Activated T-cell treated with anti-CD3 and anti-CD28 coated beads for 4 hours (primary cell): ENCODE data around the gene BNC2.

Experiments used
- DNase-seq: peaks from one replicate; pipeline ENCODE4 v3.0.0-alpha.2; 2020

BNC2 gene

DNA sequence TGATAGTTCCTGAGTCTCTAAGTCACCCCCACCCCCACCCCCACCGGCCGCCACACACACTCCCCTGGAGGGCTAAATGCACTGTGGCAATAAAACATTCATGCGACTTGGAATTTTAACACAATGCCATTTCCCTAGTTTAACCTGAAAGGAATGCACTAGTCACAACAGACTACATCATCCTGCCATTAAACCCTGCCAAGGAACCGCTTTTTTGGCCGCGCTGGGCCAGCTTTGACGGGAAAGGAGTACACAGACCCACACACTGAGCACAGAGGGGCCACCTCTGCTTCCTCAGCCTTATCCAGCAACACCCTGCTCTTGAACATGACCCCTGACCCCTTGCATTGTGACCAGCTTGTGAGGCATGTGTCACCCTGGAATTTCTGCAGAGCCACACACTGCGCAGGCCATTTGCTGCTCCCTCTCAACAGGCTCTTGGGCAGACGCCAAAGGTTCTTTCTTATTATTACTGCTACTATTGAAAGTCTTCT, 165.3 kb downstream of the BNC2 start:
- no peak for DNase-seq

DNA sequence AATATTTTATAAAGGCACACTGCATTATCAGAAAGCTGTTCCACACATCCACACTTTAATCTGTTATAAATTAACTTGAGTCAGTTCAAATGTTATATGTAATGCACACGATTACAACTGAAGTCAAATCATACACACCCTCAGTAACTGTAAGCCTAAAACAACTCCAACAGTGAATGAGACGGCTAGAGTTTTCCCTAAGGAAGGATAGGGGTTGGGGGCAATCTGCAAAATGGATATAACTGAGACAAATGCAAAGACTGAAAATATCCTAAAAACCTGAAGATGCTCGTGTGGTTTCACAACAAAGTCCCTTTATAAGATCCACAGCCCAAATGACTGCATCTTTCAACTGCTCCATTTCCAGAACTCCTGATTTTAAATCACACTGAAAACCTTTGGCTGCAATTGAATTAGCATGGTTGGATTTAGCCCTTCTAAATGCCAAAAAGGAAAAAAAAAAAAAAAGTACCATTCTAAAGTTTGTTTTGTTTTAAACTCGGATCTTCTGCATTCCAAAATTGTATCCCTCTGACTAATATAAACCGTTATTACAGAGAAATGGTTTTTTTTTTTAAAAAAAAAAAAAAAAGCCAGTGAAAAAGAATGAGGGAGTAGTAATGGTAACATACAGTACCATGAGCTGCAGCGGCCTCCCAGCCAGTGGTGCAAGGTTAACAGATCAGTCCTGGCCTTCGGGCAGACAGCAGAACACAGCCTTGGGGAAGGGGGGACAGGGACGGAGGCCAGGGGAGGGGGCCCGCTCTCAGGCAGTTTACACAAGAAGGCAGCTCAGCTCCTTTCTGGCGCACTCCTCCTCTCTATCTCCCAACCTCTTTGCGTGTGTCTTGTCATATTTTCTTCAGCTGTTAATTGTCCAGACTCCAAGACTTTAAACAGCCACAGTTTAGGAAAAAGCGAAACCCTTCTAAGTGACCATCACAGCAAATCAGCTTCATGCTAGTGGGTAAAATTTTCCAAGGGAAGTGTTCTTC, 166.1 kb downstream of the BNC2 start:
- no peak for DNase-seq

DNA sequence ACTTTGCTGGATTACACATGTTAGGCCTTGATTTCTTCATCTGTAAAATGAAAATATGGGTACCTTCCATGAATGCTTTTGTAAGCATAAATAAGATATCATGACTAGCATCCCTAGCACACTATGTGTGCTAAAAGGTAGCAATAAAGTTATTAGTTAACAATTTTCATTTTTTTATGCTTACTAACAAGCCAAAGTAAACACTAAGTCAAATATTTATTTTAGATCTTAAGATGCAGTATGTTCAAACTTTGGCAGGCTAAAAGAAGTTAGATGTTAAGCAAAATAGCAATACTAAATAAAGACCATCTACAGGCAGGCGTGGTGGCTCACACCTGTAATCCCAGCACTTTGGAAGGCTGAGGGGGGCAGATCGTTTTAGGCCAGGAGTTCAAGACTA, 169.1 kb downstream of the BNC2 start:
- DNase-seq = no peak

DNA sequence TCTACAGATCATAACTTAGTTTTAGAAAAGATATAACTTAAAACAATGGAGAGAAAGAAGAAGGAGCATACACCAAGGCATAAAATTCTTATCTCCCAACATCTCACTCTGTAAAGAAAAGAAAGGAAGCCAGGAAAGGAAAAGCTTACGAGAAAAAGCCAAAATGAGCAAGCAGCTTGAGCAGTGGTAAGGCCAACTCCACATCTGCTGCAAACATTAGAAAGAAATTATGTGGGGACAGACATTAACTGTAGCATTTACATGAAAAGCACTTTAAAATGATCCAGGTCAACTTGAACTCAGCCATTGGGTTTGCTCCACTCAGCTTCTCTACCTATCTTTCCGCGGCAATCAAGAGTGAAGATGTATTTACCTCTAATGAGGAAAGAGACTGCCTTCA, 176.9 kb downstream of the BNC2 start:
- DNase-seq = no peak

DNA sequence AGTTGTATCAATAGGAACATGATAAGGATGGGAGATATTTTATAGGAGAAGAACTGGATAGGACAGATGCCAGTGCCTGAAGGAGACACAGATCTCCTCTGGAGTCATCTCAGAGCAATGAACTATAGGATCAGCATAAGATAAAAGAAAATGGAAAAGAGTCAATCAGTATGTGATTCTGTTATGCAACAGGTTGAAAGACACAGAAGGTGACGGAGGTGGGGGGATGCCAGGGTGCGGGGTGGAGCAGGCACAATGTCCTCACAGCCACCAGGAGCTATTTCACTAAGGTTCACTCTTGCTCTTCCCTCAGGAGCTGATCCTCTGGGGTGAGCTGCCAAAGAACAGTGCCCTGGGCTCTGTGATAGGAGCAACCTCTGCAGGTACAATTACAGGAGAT, 179.8 kb downstream of the BNC2 start:
- DNase-seq = no peak

DNA sequence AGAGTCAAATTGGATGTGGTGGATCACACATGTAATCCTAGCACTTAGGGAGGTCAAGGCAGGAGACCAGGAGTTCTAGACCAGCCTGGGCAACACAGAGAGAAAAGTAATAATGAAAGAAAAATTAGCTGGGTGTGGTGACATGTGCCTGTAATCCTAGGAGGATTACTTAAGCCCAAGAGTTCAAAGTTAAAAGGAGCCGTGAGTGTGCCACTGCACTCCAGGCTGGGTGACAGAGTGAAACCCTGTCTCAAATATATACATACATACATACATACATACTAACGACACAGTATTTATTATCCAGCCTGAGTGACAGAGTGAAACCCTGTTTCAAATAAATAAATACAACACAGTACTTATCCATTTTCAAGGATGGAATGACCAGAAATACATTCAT, 180.3 kb downstream of the BNC2 start:
- DNase-seq = no peak

DNA sequence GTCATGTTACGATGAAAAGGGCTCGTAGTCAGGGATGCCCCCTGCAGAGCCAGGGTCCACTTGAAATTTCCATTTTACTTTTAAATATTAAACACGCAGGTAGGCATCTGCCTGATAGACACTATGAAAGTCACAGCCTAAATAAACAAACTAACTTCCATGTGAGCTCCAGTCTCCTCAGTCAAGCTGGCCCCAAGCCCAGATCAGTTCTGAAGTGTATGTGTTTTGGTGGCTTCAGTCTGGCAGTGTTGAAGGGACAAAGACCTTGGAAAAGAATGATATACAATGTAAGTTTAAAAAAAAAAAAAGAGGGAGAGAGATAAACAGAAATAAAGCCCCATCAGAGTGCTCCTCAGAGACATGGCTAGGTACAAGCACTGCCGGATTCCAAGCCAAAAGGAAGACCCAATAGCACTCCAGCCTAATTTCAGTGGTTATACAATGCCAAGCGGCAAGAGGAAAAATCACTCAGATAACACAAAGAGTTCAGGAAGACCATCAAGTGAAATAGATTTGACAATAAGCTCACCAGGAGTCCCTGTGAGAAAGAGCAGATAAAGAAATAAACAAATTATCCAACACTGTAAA, 181.0 kb downstream of the BNC2 start:
- no peak for DNase-seq

DNA sequence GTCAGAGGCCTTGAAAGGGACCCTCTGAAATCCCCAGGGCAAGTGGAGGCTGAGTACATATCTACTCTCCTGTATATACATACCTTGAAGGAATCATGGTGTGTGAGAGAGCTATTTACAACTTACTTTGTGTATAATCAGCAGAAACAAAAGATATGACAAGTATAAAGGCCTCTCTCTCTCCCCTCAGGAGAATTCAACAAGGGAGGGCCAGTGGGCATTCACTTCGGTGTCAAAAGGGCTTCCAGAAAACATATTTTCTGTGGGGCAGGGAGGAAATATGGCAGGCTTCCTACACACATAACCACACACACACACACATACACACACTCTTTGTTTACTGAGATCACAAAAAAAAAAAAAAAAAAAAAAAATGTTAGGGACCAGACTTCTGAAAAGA, 181.7 kb downstream of the BNC2 start:
- no peak for DNase-seq

DNA sequence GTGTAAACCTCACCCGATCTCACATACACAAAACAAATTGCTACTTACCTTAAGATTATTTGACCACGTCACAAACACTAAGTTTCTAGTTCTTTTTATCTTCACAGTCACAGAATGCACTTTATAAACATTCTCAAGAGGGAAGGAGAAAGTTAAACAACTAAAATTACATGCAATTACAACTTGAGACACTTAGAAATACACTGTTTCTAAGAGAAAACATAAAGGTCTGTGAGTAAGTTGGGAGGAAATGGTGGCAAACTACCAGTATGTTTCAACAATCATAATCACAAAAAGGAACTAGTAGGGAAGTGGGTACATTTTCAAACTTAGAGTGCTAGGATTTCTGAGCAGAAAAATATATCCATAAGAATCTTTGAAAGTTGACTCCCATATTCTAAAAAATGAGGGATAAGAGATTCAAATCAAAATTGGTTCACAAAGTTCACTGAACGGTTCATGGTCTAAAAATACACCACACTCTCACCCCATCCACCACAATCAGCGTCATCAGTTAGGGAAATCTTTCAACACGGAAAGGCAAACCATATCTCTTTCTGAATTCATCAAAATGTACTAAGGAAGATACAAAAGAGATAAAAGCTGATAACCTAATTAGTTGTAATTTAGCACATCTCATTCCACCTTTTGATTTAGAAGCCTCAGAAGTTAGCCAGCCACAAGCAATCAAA, 182.6 kb downstream of the BNC2 start:
- DNase-seq = no peak

DNA sequence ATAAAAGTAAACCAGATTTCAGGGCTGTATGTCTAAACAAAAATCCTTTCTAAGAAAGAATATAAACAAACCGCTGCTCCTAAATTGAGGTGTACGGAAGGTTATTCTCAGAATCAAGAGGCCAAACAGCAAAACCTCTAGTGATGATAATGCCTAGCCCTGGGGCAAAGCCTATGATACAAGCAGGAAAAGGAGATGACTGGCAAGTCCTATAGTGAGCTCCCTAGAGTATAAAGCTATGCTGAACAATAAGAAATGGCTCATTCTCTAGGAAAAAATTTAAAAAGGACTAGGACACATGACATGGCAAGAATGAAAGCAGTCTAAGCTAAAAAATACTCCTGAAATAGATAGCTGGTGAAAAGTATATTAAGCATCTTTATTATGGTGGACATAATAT, 187.1 kb downstream of the BNC2 start:
- no peak for DNase-seq

DNA sequence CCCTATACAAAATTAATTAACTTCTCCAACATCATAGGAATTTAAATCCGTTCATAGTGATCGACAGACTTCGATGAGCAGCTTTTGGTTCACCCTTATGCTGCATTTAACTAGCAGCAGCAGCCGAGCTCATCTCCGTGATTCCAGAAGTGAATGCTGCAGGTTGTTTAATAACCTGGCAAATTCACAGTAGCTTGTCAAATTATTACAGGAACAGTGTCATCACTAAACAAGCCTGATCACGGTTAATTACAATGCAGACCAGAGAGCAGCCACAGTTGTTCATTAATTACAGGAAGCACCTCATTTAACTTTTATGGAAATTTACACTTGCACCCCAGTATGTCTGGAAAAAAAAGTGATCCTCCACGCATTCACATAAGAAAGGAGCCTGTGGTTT, 188.2 kb downstream of the BNC2 start:
- DNase-seq = no peak

DNA sequence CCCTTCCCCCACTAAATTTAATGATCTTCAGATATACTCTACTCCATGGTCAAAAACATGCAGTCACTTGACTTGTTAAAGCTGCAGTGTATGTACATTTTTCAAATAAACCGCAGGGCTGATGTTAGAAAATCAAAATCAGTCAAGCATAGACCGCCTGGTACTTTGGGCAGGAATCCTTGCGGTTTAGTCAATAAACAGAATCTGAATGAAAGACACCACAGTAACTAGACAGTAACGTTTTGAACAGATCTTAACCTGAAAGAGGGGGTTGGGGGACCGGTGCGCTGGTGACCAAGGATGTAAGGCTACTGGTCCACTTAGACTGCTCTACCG, 188.8 kb downstream of the BNC2 start:
- DNase-seq = no peak

DNA sequence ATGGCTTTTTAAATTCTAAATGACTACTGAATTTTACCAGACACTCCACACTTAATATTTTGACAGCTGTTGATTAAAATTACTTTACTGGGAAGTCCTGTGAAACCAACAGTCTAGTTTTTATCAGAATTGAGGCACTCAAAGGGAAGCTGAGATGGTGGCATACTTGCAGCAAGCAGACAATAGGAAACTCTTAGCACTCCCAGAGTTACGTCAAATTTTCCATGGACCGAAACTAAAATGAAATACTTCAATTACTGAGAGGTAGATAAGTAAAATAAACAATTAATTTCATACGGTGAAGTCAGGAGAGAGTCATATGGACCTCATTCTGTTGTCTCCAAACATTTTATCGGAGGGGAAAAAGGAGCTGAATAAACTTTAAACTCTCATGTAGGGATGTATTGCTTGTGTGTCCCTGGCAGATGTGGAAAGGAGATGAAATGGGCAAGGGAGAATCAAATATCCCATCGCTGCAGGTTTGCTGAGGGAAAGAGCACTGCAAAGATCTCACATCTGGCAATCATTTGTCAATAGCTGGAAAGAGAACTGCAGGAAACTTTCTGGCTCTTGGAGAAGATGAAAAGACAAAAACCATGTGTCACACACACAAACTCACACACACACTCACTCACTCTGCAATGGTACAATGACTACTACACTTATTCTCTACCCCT, 189.4 kb downstream of the BNC2 start:
- DNase-seq = no peak

DNA sequence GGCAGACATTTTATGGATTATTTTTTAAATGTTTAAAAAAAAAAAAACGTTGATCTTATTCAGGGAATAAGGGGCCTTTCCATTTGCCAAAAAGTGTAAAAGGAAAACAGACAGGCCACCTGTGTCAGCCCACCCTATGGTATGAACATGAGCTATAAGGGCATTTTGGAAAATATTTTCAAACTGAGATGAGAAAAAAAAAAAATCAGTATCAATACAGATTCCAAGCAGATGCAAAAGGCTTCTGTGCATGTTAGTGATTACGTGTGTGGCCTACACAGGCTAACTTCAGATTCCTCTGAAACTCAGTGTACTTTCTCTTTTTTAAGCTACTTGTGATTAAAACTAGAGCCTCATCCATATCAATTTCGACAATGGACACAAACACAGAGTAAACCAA, 189.9 kb downstream of the BNC2 start:
- DNase-seq = no peak

DNA sequence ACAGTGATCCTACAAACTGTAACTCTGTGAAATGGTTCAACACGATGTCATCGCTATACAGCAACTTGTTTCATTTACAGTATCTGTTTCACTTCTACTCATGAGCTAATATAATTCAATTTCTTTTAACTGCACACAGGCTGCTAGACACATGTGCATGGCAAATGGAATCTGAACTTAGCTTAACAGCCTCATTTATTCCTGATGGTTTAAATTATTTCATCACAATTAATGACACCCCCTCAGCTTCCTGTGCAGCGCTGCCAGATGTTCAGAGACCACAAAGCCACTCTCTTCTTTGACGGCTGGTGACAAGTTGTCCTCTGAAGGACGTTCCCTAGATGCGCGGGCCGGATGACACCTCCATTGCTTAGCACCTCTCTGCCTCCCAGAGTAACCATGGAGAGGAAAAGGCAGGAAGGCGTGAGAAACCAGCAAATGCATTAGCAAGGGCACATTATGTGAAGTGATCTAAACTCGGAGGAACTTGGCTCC, 191.1 kb downstream of the BNC2 start:
- no peak for DNase-seq

DNA sequence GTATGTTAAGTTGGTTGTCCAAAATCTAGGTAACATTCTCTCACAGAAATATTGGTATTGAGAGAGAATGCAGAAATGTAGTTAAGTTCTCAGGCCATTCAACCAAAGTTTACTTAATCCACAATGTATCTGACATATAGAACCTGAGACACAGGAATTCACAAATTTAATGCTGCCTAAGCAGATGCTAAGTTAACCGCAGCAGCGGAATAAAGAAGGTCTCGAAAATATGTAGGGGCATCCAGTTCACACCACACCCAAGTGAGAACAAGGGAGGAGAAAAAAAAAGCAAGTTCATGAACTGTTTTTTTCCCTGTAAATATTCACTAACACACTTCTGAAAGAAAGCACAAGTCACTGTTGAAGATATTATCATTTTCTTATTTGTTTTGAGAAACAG, 194.0 kb downstream of the BNC2 start:
- no peak for DNase-seq

DNA sequence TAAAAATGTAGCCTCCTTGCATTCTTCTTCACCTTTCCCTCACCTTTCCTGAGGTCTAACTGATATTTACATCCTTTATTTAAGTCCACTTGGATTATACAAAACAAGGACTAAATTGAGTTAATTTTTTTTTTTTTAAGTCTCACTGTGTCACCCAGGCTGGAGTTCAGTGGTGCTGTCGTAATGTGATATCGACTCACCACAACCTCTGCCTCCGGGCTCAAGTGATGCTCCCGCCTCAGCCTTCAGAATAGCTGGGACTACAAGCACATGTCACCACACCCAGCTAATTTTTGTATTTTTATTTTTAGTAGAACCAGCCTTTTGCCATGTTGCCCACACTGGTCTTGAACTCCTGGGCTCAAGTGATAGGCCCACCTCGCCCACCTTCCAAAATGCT, 195.3 kb downstream of the BNC2 start:
- DNase-seq = no peak

DNA sequence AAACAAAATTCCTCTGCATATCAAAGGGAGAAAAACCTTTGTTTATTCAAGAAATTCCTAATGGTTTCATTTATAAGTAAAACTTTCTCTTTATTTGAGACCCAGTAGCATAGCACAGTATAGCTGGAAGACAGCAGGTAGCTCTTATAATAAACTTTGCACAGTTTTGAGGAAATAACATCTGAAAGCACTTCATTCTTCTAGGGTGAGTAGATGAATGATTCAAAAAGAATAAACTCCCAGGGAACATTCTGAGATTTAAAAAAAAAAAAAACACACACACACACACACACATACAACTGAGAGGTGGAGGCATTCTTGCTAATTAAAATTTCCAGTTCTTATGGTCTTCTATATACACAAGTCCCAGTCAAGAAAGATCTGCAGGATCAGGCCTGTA, 197.3 kb downstream of the BNC2 start:
- no peak for DNase-seq

DNA sequence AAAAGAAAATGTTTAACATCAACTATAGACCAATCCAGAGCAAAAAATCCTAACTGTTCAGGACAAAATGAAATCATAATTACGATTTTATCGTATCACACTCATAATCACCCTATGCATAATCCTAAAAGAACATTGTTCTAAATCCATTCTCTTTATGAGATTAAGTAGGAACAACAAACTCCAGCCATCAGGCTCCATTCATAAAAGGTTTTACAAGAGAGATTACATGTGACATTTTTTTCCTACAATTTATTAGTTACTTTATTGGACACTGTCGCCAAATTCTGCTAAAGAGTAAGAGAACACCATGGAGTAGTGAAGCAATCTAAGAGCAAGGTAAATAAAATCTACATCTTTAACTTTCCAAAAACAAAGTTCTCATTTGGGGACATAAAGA, 198.0 kb downstream of the BNC2 start:
- no peak for DNase-seq

DNA sequence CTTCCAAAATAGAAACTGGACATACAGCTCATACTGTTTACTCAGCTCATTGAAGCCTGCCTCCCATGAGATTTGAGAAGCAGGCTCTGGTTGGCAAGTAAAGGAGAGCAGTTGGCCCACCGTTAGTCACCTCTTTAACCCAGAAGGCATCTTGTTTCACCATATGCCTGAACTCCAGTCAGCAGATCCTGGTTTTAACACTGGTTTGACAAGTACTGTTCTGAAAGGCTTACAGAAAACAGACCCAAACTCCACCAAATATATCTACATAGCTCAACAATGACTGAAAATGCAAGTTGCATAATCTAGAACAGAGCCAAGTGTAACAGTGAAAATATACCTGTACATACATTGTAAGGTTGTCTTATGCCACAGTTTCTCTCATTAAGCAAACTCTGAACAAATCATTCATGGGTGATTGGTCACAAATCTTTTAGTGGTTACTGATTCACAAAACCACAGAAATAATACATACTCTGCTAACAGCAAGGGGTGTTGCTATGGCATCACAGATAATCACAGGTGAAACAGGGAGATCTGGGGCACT, 198.8 kb downstream of the BNC2 start:
- no peak for DNase-seq

DNA sequence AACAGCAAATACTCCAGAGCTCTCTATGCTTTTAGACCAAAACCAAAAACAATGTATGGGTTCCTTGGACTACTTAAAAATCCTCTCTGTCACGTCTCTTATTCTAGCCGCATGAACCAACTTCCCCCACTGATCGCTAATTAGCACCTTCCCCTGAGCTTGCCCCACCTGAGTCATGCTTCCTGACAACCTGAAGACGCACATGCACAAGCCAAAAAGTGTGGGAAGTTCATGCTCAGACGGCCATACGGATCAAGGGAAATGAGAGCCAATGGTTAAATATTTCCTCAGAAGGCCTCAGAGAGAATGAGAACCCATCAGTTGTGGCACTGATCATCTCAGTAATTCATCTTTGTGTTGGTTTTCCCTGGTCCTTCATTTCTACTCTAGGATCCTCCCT, 199.7 kb downstream of the BNC2 start:
- DNase-seq = no peak

DNA sequence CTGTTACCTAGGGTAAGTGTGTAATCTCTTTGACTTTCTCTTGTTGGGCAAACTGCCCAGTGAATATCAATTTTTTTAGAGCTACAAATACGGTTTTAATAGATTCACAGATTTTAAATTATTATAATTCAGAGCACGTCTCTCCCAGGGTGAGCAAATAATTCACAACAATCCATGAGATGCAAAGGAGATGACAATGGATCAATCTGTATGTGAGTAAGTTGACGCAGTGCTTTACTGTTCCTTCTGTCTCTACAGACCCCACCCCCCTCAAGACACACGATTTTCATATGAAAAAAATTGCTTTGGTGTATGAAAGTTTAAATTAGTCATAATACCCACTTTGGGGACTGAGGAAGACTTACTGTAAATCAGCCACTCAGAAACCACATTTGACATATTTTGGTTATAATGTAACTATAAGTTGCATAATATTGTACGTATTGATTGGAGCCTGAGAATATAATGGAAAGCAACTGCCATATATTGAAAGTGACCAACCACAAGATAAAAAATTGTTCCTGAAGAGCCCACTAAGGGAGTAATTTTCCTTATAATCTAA, 201.7 kb downstream of the BNC2 start:
- no peak for DNase-seq

DNA sequence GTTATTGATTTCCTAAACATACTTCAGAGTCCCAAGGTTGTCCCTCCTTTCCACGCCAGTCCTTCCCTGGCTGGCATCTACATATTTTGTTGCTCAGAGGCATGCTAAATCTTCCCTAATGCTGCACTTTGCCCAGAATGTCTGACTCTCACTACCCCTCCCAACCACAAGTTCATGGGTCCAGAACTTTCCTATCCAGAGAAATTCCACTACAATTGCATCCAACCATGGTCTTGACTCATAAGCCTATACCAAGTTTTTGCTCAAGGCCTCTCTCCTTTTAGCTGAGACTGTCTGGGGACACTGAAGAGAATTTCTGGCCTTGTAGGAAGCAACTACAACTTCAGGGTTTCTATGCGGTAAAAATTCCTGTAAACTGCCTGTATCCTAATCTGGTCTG, 206.3 kb downstream of the BNC2 start:
- no peak for DNase-seq
